Endodermal cell (in vitro differentiated cells): ENCODE results near the gene NCAM2. TPM values are rescaled to one million over a fixed set of nuclear protein-coding genes. Genes with fewer than 3 reads are reported as not detected.

ENCODE experiments used
- DNase-seq: peaks from one replicate; pipeline ENCODE4 v3.0.0-alpha.2; 2017
- H3K27ac ChIP-seq: 2 replicates; pipeline ENCODE4 v1.5.1; 2013; ENCODE audit warnings: mild to moderate bottlenecking, low read depth, low read length, moderate library complexity
- H3K27me3 ChIP-seq: 2 replicates; pipeline ENCODE4 v1.6.1; 2013; ENCODE audit warnings: mild to moderate bottlenecking, low read length, moderate library complexity; ENCODE audit not compliant: insufficient read depth, control insufficient read depth, poor library complexity, severe bottlenecking
- H3K36me3 ChIP-seq: 2 replicates; pipeline ENCODE4 v1.7.0; 2013; ENCODE audit warnings: mild to moderate bottlenecking, low read length, moderate library complexity; ENCODE audit not compliant: control insufficient read depth, insufficient read depth
- H3K4me1 ChIP-seq: one replicate; pipeline ENCODE4 v1.7.0; 2013; ENCODE audit warnings: low read length; ENCODE audit not compliant: control insufficient read depth, insufficient read depth
- H3K4me3 ChIP-seq: 2 replicates; pipeline ENCODE4 v1.5.1; 2013; ENCODE audit warnings: mild to moderate bottlenecking, low read length, moderate library complexity
- H3K9ac ChIP-seq: 2 replicates; pipeline ENCODE4 v1.6.1; 2013; ENCODE audit warnings: mild to moderate bottlenecking, low read length, moderate library complexity; ENCODE audit not compliant: poor library complexity, severe bottlenecking; ENCODE audit errors: extremely low read depth
- H3K9me3 ChIP-seq: 2 replicates; pipeline ENCODE4 v1.6.1; 2013; ENCODE audit warnings: mild to moderate bottlenecking, low read length, moderate library complexity; ENCODE audit not compliant: control insufficient read depth
- H3K27ac Mint-ChIP-seq: 2 replicates; pipeline ENCODE4 v1.8.0; 2020; ENCODE audit warnings: mixed read lengths
- H3K27me3 Mint-ChIP-seq: 2 replicates; pipeline ENCODE4 v1.8.0; 2021; ENCODE audit warnings: mild to moderate bottlenecking, mixed read lengths; ENCODE audit not compliant: insufficient read depth
- H3K36me3 Mint-ChIP-seq: 2 replicates; pipeline ENCODE4 v1.8.0; 2020; ENCODE audit warnings: low read depth, mixed read lengths
- H3K4me1 Mint-ChIP-seq: 2 replicates; pipeline ENCODE4 v1.8.0; 2020; ENCODE audit warnings: mixed read lengths
- H3K4me3 Mint-ChIP-seq: 2 replicates; pipeline ENCODE4 v1.8.0; 2020; ENCODE audit warnings: mild to moderate bottlenecking, moderate library complexity, mixed read lengths
- H3K9me3 Mint-ChIP-seq: 2 replicates; pipeline ENCODE4 v1.8.0; 2020; ENCODE audit warnings: mild to moderate bottlenecking, mixed read lengths
- WGBS, 2 experiments: methylation state at CpG; one replicate each; pipeline versions ENCODE4 v1.1.5 to v1.1.7; 2013; ENCODE audit warnings: missing lambda C conversion rate in 2 of 2, mixed read lengths in 1 of 2; ENCODE audit not compliant: insufficient coverage in 1 of 2, insufficient read length in 1 of 2; 5-methylcytosine and 5-hydroxymethylcytosine counted together
- total RNA-seq, 2 donors: library from RNA; stranded (reverse); fragmentation: NEBNext Ultra II Directional in 1 of 2; extraction: Animal tissue kit (Norgen Biotek cat#: 25700) in 1 of 2; gene quantifications; 2 replicates in 1 of 2; 3 replicates in 1 of 2; pipeline ENCODE4 v1.2.1, GENCODE V29; 2021
- TF ChIP-seq, protein P1 (sequence below): fragments of 200-600 bp; sonication (generic); conservative IDR thresholded peaks from 2 replicates; pipeline ENCODE4 v1.5.0; 2021; ENCODE audit warnings: antibody characterized with exemption, mild to moderate bottlenecking

The NCAM2 gene
- total RNA-seq, 2 donors from 2014 or later, result 0.46 to 0.69 TPM

DNA sequence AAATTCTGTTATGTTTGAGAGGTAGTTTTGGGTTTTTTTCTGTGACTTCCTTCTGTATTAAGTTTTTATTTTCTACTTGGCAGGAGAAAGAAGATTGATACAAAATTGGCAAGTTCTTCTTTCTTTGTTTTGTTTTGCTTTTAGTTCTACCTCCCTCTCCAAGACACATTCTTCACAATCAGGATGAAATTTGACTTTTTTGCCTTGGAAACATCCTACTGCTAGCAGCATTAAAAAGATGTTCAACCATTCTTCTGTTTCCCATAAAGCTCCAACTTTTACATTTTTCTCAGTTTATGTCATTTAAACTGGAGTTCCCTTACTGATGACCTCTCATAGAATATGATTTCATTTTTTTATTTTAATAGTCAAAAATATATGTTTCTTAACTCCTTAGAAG is 234.8 kb downstream of the NCAM2 start:
- Histone ChIP-seq H3K36me3 (no peaks in the 10 kb centered on the region), H3K9me3 (no peaks in the 10 kb centered on the region), H3K4me1 (no peaks in the 10 kb centered on the region), H3K27ac (no peak overlapping the region), H3K27me3 (no peaks in the 10 kb centered on the region), H3K4me3 (no peak overlapping the region), H3K9ac (no peak overlapping the region)
- no peaks in the 10 kb centered on the region for H3K9me3 Mint-ChIP-seq
- H3K4me1 Mint-ChIP-seq, result no peaks in the 10 kb centered on the region
- no peak overlapping the region for H3K27ac Mint-ChIP-seq
- no peaks in the 10 kb centered on the region for H3K36me3 Mint-ChIP-seq
- TF ChIP-seq, protein P1, sequence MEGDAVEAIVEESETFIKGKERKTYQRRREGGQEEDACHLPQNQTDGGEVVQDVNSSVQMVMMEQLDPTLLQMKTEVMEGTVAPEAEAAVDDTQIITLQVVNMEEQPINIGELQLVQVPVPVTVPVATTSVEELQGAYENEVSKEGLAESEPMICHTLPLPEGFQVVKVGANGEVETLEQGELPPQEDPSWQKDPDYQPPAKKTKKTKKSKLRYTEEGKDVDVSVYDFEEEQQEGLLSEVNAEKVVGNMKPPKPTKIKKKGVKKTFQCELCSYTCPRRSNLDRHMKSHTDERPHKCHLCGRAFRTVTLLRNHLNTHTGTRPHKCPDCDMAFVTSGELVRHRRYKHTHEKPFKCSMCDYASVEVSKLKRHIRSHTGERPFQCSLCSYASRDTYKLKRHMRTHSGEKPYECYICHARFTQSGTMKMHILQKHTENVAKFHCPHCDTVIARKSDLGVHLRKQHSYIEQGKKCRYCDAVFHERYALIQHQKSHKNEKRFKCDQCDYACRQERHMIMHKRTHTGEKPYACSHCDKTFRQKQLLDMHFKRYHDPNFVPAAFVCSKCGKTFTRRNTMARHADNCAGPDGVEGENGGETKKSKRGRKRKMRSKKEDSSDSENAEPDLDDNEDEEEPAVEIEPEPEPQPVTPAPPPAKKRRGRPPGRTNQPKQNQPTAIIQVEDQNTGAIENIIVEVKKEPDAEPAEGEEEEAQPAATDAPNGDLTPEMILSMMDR, result no peak
- no peak overlapping the region for H3K4me3 Mint-ChIP-seq
- no peaks in the 10 kb centered on the region for H3K27me3 Mint-ChIP-seq
- DNase-seq, result no peak

DNA sequence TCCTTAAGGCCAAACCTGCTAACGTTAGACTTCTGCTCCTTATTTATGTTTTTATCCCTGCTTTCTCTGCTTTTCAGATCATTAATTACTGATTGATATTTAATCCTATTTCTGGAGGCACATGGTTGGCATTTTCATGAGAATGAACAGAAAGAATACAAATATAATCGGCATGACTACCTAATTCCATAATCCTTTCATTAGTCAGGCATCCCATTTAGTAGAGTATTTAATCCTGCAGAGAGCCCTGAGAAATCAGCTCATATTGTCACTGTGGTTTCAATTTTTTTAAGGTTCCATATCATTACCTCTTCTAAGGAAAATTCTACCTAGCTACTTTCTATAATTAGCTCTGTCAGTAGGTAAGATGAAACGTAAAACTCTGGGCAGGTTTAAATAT is 238.8 kb downstream of the NCAM2 start:
- Histone ChIP-seq H3K27me3 (no peaks in the 10 kb centered on the region), H3K4me1 (no peaks in the 10 kb centered on the region), H3K9ac (no peak overlapping the region), H3K36me3 (no peaks in the 10 kb centered on the region), H3K9me3 (no peaks in the 10 kb centered on the region), H3K27ac (no peak overlapping the region), H3K4me3 (no peak overlapping the region)
- no peak overlapping the region for H3K4me3 Mint-ChIP-seq
- no peaks in the 10 kb centered on the region for H3K36me3 Mint-ChIP-seq
- no peak for DNase-seq
- H3K9me3 Mint-ChIP-seq, result no peaks in the 10 kb centered on the region
- H3K4me1 Mint-ChIP-seq, result no peaks in the 10 kb centered on the region
- WGBS, 2 experiments, result 84% methylated on average over 3 of the region's 3 CpGs; no CpG with 5 or more reads in 1 of the 2 experiments
- no peaks in the 10 kb centered on the region for H3K27me3 Mint-ChIP-seq
- TF ChIP-seq, protein P1, result no peak
- H3K27ac Mint-ChIP-seq, result no peak overlapping the region

DNA sequence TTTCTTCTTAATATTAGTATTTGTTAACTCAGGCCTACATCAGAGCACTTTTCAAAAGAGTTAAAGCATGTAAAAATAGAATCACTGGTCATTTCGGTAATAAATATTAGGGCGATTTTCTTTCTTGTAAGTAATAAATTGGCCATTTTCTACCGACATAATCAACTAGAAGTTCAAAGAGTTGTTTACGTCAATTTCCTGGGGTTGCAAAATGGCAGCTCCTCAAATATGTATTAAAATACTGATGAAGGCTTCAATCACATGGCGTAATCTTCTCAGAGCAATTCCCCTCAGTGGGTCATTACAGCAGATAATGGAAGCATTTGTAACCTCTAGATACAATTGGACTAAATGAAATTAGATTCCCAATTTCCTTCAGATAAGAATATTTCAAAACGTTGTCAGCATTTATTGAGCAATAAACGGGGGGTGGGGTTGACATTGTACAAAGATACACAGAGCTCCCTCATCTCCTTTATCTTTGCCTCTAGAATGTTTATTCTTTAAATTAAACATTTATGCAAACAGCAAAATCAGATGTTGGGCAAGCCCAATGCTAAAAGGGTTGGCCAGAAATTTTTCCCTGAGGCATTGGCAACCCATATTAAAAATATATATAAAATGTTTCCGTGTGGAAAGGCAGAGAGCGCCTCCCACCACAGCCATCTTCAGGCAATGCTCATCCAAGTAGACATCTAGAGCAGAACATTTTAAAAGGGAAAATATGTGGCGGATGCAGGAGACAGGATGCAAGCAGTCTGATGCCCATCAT is 240.6 kb downstream of the NCAM2 start:
- Mint-ChIP-seq H3K9me3 (no peaks in the 10 kb centered on the region), H3K27ac (no peak overlapping the region), H3K36me3 (no peaks in the 10 kb centered on the region), H3K4me1 (no peaks in the 10 kb centered on the region), H3K4me3 (no peak overlapping the region), H3K27me3 (no peaks in the 10 kb centered on the region)
- TF ChIP-seq, protein P1, result no peak
- Histone ChIP-seq H3K9ac (no peak overlapping the region), H3K4me3 (no peak overlapping the region), H3K27ac (no peak overlapping the region), H3K36me3 (no peaks in the 10 kb centered on the region), H3K4me1 (no peaks in the 10 kb centered on the region), H3K9me3 (no peaks in the 10 kb centered on the region), H3K27me3 (no peaks in the 10 kb centered on the region)
- DNase-seq, result no peak
- 95 to 96% methylated on average over 5 to 10 of the region's 10 CpGs for WGBS, 2 experiments
